ENCODE data around the gene LYPLAL1. TPM values are rescaled to one million over a fixed set of nuclear protein-coding genes. Genes with fewer than 3 reads are reported as not detected.

Gene LYPLAL1
- total RNA-seq, 1 experiment from 2014 or later, result 40.0 TPM

DNA sequence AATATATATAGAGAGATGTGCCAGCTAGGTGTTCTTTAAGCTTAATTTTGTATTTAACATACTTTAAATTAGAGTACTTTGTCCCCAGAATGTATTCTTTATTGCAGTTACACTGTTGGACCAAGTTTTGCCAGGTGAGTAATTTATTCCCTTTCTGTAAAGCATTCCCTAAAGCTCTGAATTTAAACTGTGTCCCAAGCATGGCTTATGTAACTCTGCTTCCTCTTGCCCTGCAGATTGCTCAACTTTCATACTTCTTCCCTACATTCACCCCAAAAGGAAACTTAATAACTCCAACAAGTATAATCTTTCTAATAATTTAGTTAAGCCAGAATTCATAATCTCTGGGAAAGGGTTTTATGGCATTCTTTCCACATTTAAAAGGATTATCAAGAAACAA is 5.6 kb downstream of the LYPLAL1 start:
- no peaks in the 10 kb centered on the region for H3K9me3 ChIP-seq (ENCODE audit: control insufficient read depth in 1 of 2, insufficient read depth in 1 of 2, low read depth in 1 of 2, low read length in 2 of 2)
- H3K4me1 ChIP-seq (ENCODE audit: control insufficient read depth in 1 of 2, insufficient read depth in 2 of 2, low read length in 2 of 2), result peaks cover 9% of the 10 kb centered on the region in 2 experiments
- no peak for DNase-seq (ENCODE audit: low read depth, low spot score)
- no TSS peak for BruUV-seq (replicated peaks)
- intact Hi-C loops (cut with micrococcal nuclease), result no loop called here
- no peak overlapping the region for H3K4me2 ChIP-seq (ENCODE audit: low read length)
- ChIA-PET POLR2A (no interaction called here), CTCF (no interaction called here), RAD21 (ENCODE audit: low non-redundant PET in 1 of 2, low total read pairs in 2 of 2, uncharacterized antibody in 2 of 2, unreplicated experiment in 2 of 2) (no interaction called here)
- no peak overlapping the region for H2AFZ ChIP-seq (ENCODE audit: low read depth, low read length, poor library complexity, severe bottlenecking)
- peaks cover 60% of the 10 kb centered on the region for H3K79me2 ChIP-seq (ENCODE audit: insufficient read depth, low read length)
- H3K4me3 ChIP-seq (replicated peaks in 1 of 2; ENCODE audit: low read depth in 1 of 2, low read length in 2 of 2), result no peak overlapping the region
- TF ChIP-seq RAD21 (IDR thresholded peaks at IDR 0.05; ENCODE audit: low read depth) (no peak), SRF (IDR thresholded peaks at IDR 0.05; ENCODE audit: low read depth) (no peak), YY1 (IDR thresholded peaks at IDR 0.05; ENCODE audit: extremely low read depth, insufficient replicate concordance, low read depth, low read length) (no peak), POLR2AphosphoS5 (IDR thresholded peaks at IDR 0.05; ENCODE audit: low read depth, low read length) (no peak), TCF7L2 (IDR thresholded peaks at IDR 0.05; ENCODE audit: borderline replicate concordance, extremely low read depth, insufficient read depth, insufficient read length) (no peak), SIN3A (IDR thresholded peaks at IDR 0.05; ENCODE audit: low read depth) (no peak), FOSL1 (IDR thresholded peaks at IDR 0.05; ENCODE audit: low read depth) (no peak), EZH2 (IDR thresholded peaks at IDR 0.05) (no peak)
- no peaks in the 10 kb centered on the region for H3K9me2 ChIP-seq (ENCODE audit: insufficient read depth)
- H3K27me3 ChIP-seq (ENCODE audit: insufficient read depth, low read length), result no peaks in the 10 kb centered on the region
- peaks cover 3% of the 10 kb centered on the region in 2 experiments; a peak in 2 of 4 replicates for H3K36me3 ChIP-seq (ENCODE audit: control insufficient read depth in 1 of 2, insufficient read depth in 2 of 2, low read length in 2 of 2)
- ATAC-seq, result no peak
- H3K9ac ChIP-seq (ENCODE audit: low read length), result no peak overlapping the region
- H3K27ac ChIP-seq (ENCODE audit: low read depth, low read length), result no peak overlapping the region
- H4K20me1 ChIP-seq (ENCODE audit: insufficient read depth), result peaks cover 3% of the 10 kb centered on the region; the same call in 1 of the 2 replicates

DNA sequence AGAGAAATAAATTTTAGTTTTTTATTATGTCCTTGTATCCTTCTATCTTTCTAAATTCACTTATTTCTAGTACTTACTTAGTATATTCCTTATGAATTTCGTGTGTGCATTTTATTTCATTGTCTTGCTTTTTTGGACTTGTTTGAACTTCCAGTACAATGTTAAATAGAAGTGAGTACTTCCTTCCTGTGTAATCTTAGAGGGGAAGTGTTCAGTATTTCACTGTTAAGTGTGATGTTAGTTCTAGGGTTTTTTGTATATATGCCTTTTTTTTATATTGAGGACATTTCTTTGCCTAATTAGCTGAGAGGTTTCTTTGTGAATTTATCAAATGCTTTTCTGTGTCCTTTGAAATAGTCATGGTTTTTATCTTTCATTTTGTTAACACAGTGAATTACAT is 10.7 kb downstream of the LYPLAL1 start:
- ChIA-PET RAD21 (ENCODE audit: low non-redundant PET in 1 of 2, low total read pairs in 2 of 2, uncharacterized antibody in 2 of 2, unreplicated experiment in 2 of 2) (no interaction called here), CTCF (no interaction called here), POLR2A (no interaction called here)
- DNase-seq (ENCODE audit: low read depth, low spot score) (no peak), ATAC-seq (no peak)
- H3K9me2 ChIP-seq (ENCODE audit: insufficient read depth), result no peaks in the 10 kb centered on the region
- no peaks in the 10 kb centered on the region for H3K4me1 ChIP-seq (ENCODE audit: control insufficient read depth in 1 of 2, insufficient read depth in 2 of 2, low read length in 2 of 2)
- H2AFZ ChIP-seq (ENCODE audit: low read depth, low read length, poor library complexity, severe bottlenecking), result no peak overlapping the region
- intact Hi-C loops (cut with micrococcal nuclease), result loop anchor here (10.0 kb wide), 1 partner anchor 850 kb away; no protein-coding TSS in a partner anchor
- no peak overlapping the region for H3K4me2 ChIP-seq (ENCODE audit: low read length)
- H3K79me2 ChIP-seq (ENCODE audit: insufficient read depth, low read length), result peaks cover 77% of the 10 kb centered on the region
- peaks cover 3% of the 10 kb centered on the region in 2 experiments; a peak in 2 of 4 replicates for H3K36me3 ChIP-seq (ENCODE audit: control insufficient read depth in 1 of 2, insufficient read depth in 2 of 2, low read length in 2 of 2)
- no peaks in the 10 kb centered on the region for H3K27me3 ChIP-seq (ENCODE audit: insufficient read depth, low read length)
- H4K20me1 ChIP-seq (ENCODE audit: insufficient read depth), result peaks cover 3% of the 10 kb centered on the region; the same call in 1 of the 2 replicates
- H3K9ac ChIP-seq (ENCODE audit: low read length), result no peak overlapping the region
- H3K4me3 ChIP-seq (replicated peaks in 1 of 2; ENCODE audit: low read depth in 1 of 2, low read length in 2 of 2), result no peak overlapping the region
- no peaks in the 10 kb centered on the region for H3K9me3 ChIP-seq (ENCODE audit: control insufficient read depth in 1 of 2, insufficient read depth in 1 of 2, low read depth in 1 of 2, low read length in 2 of 2)
- no TSS peak for BruUV-seq (replicated peaks)
- H3K27ac ChIP-seq (ENCODE audit: low read depth, low read length), result no peak overlapping the region
- TF ChIP-seq SP1 (IDR thresholded peaks at IDR 0.05; ENCODE audit: low read depth) (no peak), ELF1 (IDR thresholded peaks at IDR 0.05; ENCODE audit: borderline replicate concordance, low read depth) (no peak), SRF (IDR thresholded peaks at IDR 0.05; ENCODE audit: low read depth) (no peak), EZH2phosphoT487 (IDR thresholded peaks at IDR 0.05; ENCODE audit: borderline replicate concordance) (no peak), POLR2A (IDR thresholded peaks at IDR 0.05; ENCODE audit: borderline replicate concordance, extremely low read depth, insufficient read depth, insufficient read length) (no peak), ZFX (IDR thresholded peaks at IDR 0.05) (no peak), EGR1 (IDR thresholded peaks at IDR 0.05; ENCODE audit: low read depth) (no peak)
- TF ChIP-seq, protein P1, sequence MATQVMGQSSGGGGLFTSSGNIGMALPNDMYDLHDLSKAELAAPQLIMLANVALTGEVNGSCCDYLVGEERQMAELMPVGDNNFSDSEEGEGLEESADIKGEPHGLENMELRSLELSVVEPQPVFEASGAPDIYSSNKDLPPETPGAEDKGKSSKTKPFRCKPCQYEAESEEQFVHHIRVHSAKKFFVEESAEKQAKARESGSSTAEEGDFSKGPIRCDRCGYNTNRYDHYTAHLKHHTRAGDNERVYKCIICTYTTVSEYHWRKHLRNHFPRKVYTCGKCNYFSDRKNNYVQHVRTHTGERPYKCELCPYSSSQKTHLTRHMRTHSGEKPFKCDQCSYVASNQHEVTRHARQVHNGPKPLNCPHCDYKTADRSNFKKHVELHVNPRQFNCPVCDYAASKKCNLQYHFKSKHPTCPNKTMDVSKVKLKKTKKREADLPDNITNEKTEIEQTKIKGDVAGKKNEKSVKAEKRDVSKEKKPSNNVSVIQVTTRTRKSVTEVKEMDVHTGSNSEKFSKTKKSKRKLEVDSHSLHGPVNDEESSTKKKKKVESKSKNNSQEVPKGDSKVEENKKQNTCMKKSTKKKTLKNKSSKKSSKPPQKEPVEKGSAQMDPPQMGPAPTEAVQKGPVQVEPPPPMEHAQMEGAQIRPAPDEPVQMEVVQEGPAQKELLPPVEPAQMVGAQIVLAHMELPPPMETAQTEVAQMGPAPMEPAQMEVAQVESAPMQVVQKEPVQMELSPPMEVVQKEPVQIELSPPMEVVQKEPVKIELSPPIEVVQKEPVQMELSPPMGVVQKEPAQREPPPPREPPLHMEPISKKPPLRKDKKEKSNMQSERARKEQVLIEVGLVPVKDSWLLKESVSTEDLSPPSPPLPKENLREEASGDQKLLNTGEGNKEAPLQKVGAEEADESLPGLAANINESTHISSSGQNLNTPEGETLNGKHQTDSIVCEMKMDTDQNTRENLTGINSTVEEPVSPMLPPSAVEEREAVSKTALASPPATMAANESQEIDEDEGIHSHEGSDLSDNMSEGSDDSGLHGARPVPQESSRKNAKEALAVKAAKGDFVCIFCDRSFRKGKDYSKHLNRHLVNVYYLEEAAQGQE (IDR thresholded peaks at IDR 0.05; ENCODE audit: low read depth), result no peak
- TF ChIP-seq, protein P2, sequence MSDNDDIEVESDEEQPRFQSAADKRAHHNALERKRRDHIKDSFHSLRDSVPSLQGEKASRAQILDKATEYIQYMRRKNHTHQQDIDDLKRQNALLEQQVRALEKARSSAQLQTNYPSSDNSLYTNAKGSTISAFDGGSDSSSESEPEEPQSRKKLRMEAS (IDR thresholded peaks at IDR 0.05), result no peak
